HepG2 (cell line): ENCODE data around the gene CCT3. TPM values are rescaled to one million over a fixed set of nuclear protein-coding genes. Genes with fewer than 3 reads are reported as not detected.

ENCODE experiments used
- AHR ChIP-seq: IDR thresholded peaks from 2 replicates; pipeline ENCODE4 v1.6.1; 2018; ENCODE audit warnings: missing genetic modification reagents, missing compliant biosample characterization
- BCL6 ChIP-seq: IDR thresholded peaks from 2 replicates; pipeline ENCODE4 v1.6.1; 2016; ENCODE audit warnings: missing genetic modification reagents, missing compliant biosample characterization
- E2F5 ChIP-seq: sonication (generic); formaldehyde crosslinking; conservative IDR thresholded peaks from 2 replicates; pipeline ENCODE4 v1.4.0; 2020; ENCODE audit warnings: missing genetic modification reagents
- FOXA3 ChIP-seq: IDR thresholded peaks from 2 replicates; pipeline ENCODE4 v1.6.1; 2016; ENCODE audit warnings: missing genetic modification reagents, missing compliant biosample characterization
- HDAC6 ChIP-seq: fragments of 200-600 bp; sonication (generic); IDR thresholded peaks from 2 replicates; pipeline ENCODE4 v1.7.0; 2017; ENCODE audit warnings: mild to moderate bottlenecking, antibody characterized with exemption, low read length, low read depth
- MBNL3 ChIP-seq: fragments of 250-450 bp; sonication (Bioruptor Pico); conservative IDR thresholded peaks from 2 replicates; pipeline ENCODE4 v1.8.0; 2022; ENCODE audit warnings: mild to moderate bottlenecking, inconsistent platforms
- MIER3 ChIP-seq: IDR thresholded peaks from 2 replicates; pipeline ENCODE4 v1.6.1; 2016; ENCODE audit warnings: missing compliant biosample characterization, borderline replicate concordance
- MNT ChIP-seq: fragments of 450-650 bp; IDR thresholded peaks from 2 replicates; pipeline ENCODE4 v1.6.1; 2016
- NKX3-1 ChIP-seq: sonication (generic); formaldehyde crosslinking; IDR thresholded peaks from 2 replicates; pipeline ENCODE4 v1.5.0; 2020; ENCODE audit warnings: missing genetic modification reagents
- ONECUT2 ChIP-seq: sonication (generic); formaldehyde crosslinking; IDR thresholded peaks from 2 replicates; pipeline ENCODE4 v1.4.0; 2020; ENCODE audit warnings: missing genetic modification reagents
- PATZ1 ChIP-seq: sonication (generic); formaldehyde crosslinking; IDR thresholded peaks from 2 replicates; pipeline ENCODE4 v1.4.0; 2020; ENCODE audit warnings: missing genetic modification reagents
- PHF5A ChIP-seq: IDR thresholded peaks from one replicate; pipeline ENCODE4 v1.6.1; 2018; ENCODE audit warnings: low read depth, missing genetic modification reagents; ENCODE audit not compliant: unreplicated experiment
- RORA ChIP-seq: sonication (generic); formaldehyde crosslinking; IDR thresholded peaks from 2 replicates; pipeline ENCODE4 v1.5.0; 2020; ENCODE audit warnings: mild to moderate bottlenecking, missing genetic modification reagents, moderate library complexity
- ZBTB44 ChIP-seq: sonication (generic); formaldehyde crosslinking; IDR thresholded peaks from 2 replicates; pipeline ENCODE4 v1.4.0; 2020; ENCODE audit warnings: missing genetic modification reagents
- ZNF124 ChIP-seq: sonication (generic); formaldehyde crosslinking; IDR thresholded peaks from 2 replicates; pipeline ENCODE4 v1.4.0; 2020; ENCODE audit warnings: missing genetic modification reagents
- ZNF292 ChIP-seq: sonication (generic); formaldehyde crosslinking; IDR thresholded peaks from 2 replicates; pipeline ENCODE4 v1.8.1; 2022; ENCODE audit warnings: mild to moderate bottlenecking, low read depth, missing genetic modification reagents, borderline replicate concordance
- ZNF296 ChIP-seq: sonication (generic); formaldehyde crosslinking; conservative IDR thresholded peaks from 2 replicates; pipeline ENCODE4 v1.5.0; 2020; ENCODE audit warnings: mild to moderate bottlenecking, missing genetic modification reagents
- ZNF569 ChIP-seq: sonication (generic); formaldehyde crosslinking; IDR thresholded peaks from 2 replicates; pipeline ENCODE4 v1.5.0; 2020; ENCODE audit warnings: mild to moderate bottlenecking, missing genetic modification reagents, moderate library complexity, borderline replicate concordance
- ZNF605 ChIP-seq: sonication (generic); formaldehyde crosslinking; IDR thresholded peaks from 2 replicates; pipeline ENCODE4 v1.8.0; 2022; ENCODE audit warnings: mild to moderate bottlenecking, missing genetic modification reagents
- ZNF644 ChIP-seq: IDR thresholded peaks from 2 replicates; pipeline ENCODE4 v1.6.1; 2016; ENCODE audit warnings: low read depth
- ZNF660 ChIP-seq: sonication (generic); formaldehyde crosslinking; IDR thresholded peaks from 2 replicates; pipeline ENCODE4 v1.5.1; 2020; ENCODE audit warnings: mild to moderate bottlenecking, low read depth, missing genetic modification reagents, borderline replicate concordance
- polyA plus RNA-seq, 8 experiments: library from polyadenylated mRNA; depleted of rRNA in 3 of 8; stranded (reverse) in 7 of 8; unstranded in 1 of 8; fragments of >200 nt; fragmentation: Illumina TruSeq in 4 of 8; extraction: Trizol in 4 of 8; gene quantifications; 2 replicates each; pipeline versions ENCODE4 v1.2.1 to v1.2.3, GENCODE V29; 2011 to 2016; ENCODE audit warnings: low read depth in 4 of 8, missing spikeins in 1 of 8, mixed read lengths in 1 of 8; ENCODE audit not compliant: insufficient read depth in 1 of 8
- total RNA-seq, 5 experiments: library from RNA; depleted of rRNA; stranded (reverse); fragments of >200 nt; fragmentation: Illumina TruSeq; extraction: Trizol; gene quantifications; 2 replicates each; pipeline ENCODE4 v1.2.3, GENCODE V29; 2016; ENCODE audit warnings: low read depth in 1 of 5

CCT3 gene
- total and polyA plus RNA-seq, 2 of the 13 experiments (the other 11 are each of a cell fraction or from before 2014, with no cell fraction given): 319 to 615 TPM

- TF ChIP-seq RORA (CRISPR knock-in tag): no peak
- TF ChIP-seq E2F5 (CRISPR knock-in tag): no peak
- TF ChIP-seq ZNF292 (CRISPR knock-in tag): peak; percentile 69; the same call in 1 of the 2 replicates
- no peak for TF ChIP-seq MNT
- TF ChIP-seq ZNF569: no peak
- TF ChIP-seq FOXA3 (CRISPR knock-in tag): peak; percentile 81; the same call in 1 of the 2 replicates
- TF ChIP-seq ZNF124: peak; percentile 79; the same call in 1 of the 2 replicates
- TF ChIP-seq MIER3 (CRISPR knock-in tag): peak; percentile 94
- TF ChIP-seq ZBTB44 (CRISPR knock-in tag): no peak
- no peak; the same call in 1 of the 2 replicates for TF ChIP-seq ONECUT2 (CRISPR knock-in tag)
- peak; percentile 69; the same call in 1 of the 2 replicates for TF ChIP-seq ZNF296
- TF ChIP-seq PHF5A (CRISPR knock-in tag): peak; percentile 95
- TF ChIP-seq ZNF644 (CRISPR knock-in tag): peak; percentile 74
- no peak for TF ChIP-seq MBNL3 (CRISPR knock-in tag)
- peak; percentile 90 for TF ChIP-seq PATZ1 (CRISPR knock-in tag)
- no peak for TF ChIP-seq HDAC6
- peak; percentile 71; the same call in 1 of the 2 replicates for TF ChIP-seq AHR (CRISPR knock-in tag)
- peak; percentile 62 for TF ChIP-seq ZNF605
- TF ChIP-seq NKX3-1: no peak; the same call in 1 of the 2 replicates
- TF ChIP-seq BCL6 (CRISPR knock-in tag): peak; percentile 91
- no peak for TF ChIP-seq ZNF660 (CRISPR knock-in tag)
Observed at GRCh38 chr1:156371553-156372264, 33.6 kb upstream of the CCT3 start (continued).
